HepG2 (cell line): Measurements from ENCODE around the gene GPRIN1. TPM values are rescaled to one million over a fixed set of nuclear protein-coding genes. Genes with fewer than 3 reads are reported as not detected.

Experiments
- CBFB ChIP-seq: sonication (generic); formaldehyde crosslinking; IDR thresholded peaks from 2 replicates; pipeline ENCODE4 v1.4.0; 2020; ENCODE audit warnings: missing genetic modification reagents
- CBX1 ChIP-seq: IDR thresholded peaks from one replicate; pipeline ENCODE4 v1.6.1; 2016; ENCODE audit warnings: antibody characterized with exemption, low read depth
- CBX5 ChIP-seq: sonication (generic); formaldehyde crosslinking; IDR thresholded peaks from 2 replicates; pipeline ENCODE4 v1.4.0; 2020; ENCODE audit warnings: missing genetic modification reagents, borderline replicate concordance
- DBP ChIP-seq: sonication (generic); formaldehyde crosslinking; IDR thresholded peaks from 2 replicates; pipeline ENCODE4 v1.4.0; 2020; ENCODE audit warnings: missing genetic modification reagents; ENCODE audit errors: not compliant biosample characterization
- HNRNPH1 ChIP-seq: fragments of 200-400 bp; formaldehyde crosslinking; optimal IDR thresholded peaks from 2 replicates; pipeline ENCODE3; 2017; ENCODE audit warnings: mild to moderate bottlenecking, low read depth, low read length
- HOXA5 ChIP-seq: sonication (generic); formaldehyde crosslinking; IDR thresholded peaks from 2 replicates; pipeline ENCODE4 v1.4.0; 2020; ENCODE audit warnings: missing genetic modification reagents
- KLF12 ChIP-seq: sonication (generic); formaldehyde crosslinking; IDR thresholded peaks from 2 replicates; pipeline ENCODE4 v1.4.0; 2020; ENCODE audit warnings: missing genetic modification reagents, borderline replicate concordance
- KLF6 ChIP-seq: IDR thresholded peaks from 2 replicates; pipeline ENCODE4 v1.8.0; 2016; ENCODE audit warnings: missing biosample characterization, missing genetic modification reagents
- MAX ChIP-seq: IDR thresholded peaks from 2 replicates; pipeline ENCODE4 v1.6.1; 2012; ENCODE audit warnings: inconsistent platforms
- MEIS2 ChIP-seq: sonication (generic); formaldehyde crosslinking; IDR thresholded peaks from 2 replicates; pipeline ENCODE4 v1.9.0; 2021; ENCODE audit warnings: mild to moderate bottlenecking, missing genetic modification reagents
- MXI1 ChIP-seq: IDR thresholded peaks from 3 replicates; pipeline ENCODE4 v1.6.1; 2012; ENCODE audit warnings: low read depth, low read length, inconsistent platforms, borderline replicate concordance
- TGIF2 ChIP-seq: IDR thresholded peaks from 2 replicates; pipeline ENCODE4 v1.6.1; 2016; ENCODE audit warnings: control low read depth, missing compliant biosample characterization
- ZBTB7B ChIP-seq: sonication (generic); formaldehyde crosslinking; IDR thresholded peaks from 2 replicates; pipeline ENCODE4 v1.4.0; 2020; ENCODE audit warnings: missing genetic modification reagents
- ZEB1 ChIP-seq: IDR thresholded peaks from 2 replicates; pipeline ENCODE4 v1.6.1; 2012; ENCODE audit warnings: mild to moderate bottlenecking, low read depth, inconsistent platforms; ENCODE audit not compliant: insufficient replicate concordance
- ZFP36L1 ChIP-seq: sonication (generic); formaldehyde crosslinking; IDR thresholded peaks from 2 replicates; pipeline ENCODE4 v1.8.0; 2022; ENCODE audit warnings: mild to moderate bottlenecking, missing genetic modification reagents, moderate library complexity
- ZNF329 ChIP-seq: sonication (generic); formaldehyde crosslinking; IDR thresholded peaks from 2 replicates; pipeline ENCODE4 v1.9.0; 2021; ENCODE audit warnings: low read depth, mild to moderate bottlenecking, missing genetic modification reagents
- ZNF629 ChIP-seq: sonication (generic); formaldehyde crosslinking; conservative IDR thresholded peaks from 2 replicates; pipeline ENCODE4 v1.5.0; 2020; ENCODE audit warnings: missing genetic modification reagents
- ZNF777 ChIP-seq: sonication (generic); formaldehyde crosslinking; IDR thresholded peaks from 2 replicates; pipeline ENCODE4 v1.4.0; 2020; ENCODE audit warnings: missing genetic modification reagents
- polyA plus RNA-seq, 8 experiments: library from polyadenylated mRNA; depleted of rRNA in 3 of 8; stranded (reverse) in 7 of 8; unstranded in 1 of 8; fragments of >200 nt; fragmentation: Illumina TruSeq in 4 of 8; extraction: Trizol in 4 of 8; gene quantifications; 2 replicates each; pipeline versions ENCODE4 v1.2.1 to v1.2.3, GENCODE V29; 2011 to 2016; ENCODE audit warnings: low read depth in 4 of 8, missing spikeins in 1 of 8, mixed read lengths in 1 of 8; ENCODE audit not compliant: insufficient read depth in 1 of 8
- total RNA-seq, 5 experiments: library from RNA; depleted of rRNA; stranded (reverse); fragments of >200 nt; fragmentation: Illumina TruSeq; extraction: Trizol; gene quantifications; 2 replicates each; pipeline ENCODE4 v1.2.3, GENCODE V29; 2016; ENCODE audit warnings: low read depth in 1 of 5
- TF ChIP-seq, protein P1 (sequence below): IDR thresholded peaks from 2 replicates; pipeline ENCODE4 v1.6.1; 2016; ENCODE audit warnings: missing compliant biosample characterization, missing genetic modification reagents, borderline replicate concordance
- TF ChIP-seq, protein P2 (sequence below): sonication (generic); formaldehyde crosslinking; IDR thresholded peaks from 2 replicates; pipeline ENCODE4 v1.5.1; 2020; ENCODE audit warnings: mild to moderate bottlenecking, missing genetic modification reagents, moderate library complexity

Gene GPRIN1
- total and polyA plus RNA-seq, 2 of the 13 experiments (the other 11 are each of a cell fraction or from before 2014, with no cell fraction given) = 0.32 to 2.0 TPM

DNA sequence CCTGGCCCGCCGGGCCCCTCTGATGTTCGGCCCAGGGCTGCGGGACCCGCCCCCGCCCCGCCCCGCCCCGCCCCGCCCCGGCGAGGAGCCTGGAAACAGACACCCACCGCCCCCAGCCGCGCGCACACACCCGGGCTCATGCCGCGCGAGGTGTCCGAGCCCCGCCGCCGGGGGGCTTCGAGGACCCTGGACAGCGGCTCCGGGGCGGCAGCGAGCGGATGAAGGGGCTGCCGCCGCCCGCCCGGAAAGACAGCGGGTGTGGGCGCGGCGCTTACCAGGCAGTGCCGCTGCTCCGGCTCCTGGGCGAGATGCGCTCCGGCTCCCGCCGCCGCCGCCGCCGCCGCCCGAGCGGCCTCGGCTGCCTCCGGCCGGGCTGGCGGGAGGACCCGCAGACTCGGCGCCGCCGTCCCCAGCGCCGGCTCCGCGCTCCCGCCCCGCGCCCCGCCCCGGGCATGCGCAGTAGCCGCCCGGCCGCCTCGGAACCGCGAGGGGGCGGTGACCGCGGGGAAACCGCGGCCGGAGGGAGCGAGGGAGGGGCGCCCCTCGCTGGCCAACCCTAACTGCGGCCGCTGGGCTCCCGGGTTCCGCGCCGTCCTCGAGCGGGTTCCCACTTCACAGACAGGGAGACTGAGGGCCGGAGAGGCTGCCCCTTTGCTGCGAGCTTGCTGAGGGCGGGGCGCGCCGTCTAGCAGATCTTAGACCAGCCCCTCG is at the start of gene GPRIN1 (continued):
- TF ChIP-seq, protein P1, sequence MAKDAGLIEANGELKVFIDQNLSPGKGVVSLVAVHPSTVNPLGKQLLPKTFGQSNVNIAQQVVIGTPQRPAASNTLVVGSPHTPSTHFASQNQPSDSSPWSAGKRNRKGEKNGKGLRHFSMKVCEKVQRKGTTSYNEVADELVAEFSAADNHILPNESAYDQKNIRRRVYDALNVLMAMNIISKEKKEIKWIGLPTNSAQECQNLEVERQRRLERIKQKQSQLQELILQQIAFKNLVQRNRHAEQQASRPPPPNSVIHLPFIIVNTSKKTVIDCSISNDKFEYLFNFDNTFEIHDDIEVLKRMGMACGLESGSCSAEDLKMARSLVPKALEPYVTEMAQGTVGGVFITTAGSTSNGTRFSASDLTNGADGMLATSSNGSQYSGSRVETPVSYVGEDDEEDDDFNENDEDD (CRISPR knock-in tag) = peak; percentile 67; the same call in 1 of the 2 replicates
- 0 out of 2 replicates have a peak, but pooled peaks have one; percentile 16 for TF ChIP-seq KLF12 (CRISPR knock-in tag)
- peak; percentile 38; the same call in 1 of the 2 replicates for TF ChIP-seq MEIS2 (CRISPR knock-in tag)
- TF ChIP-seq MAX = peak; percentile 50; the same call in 1 of the 2 replicates
- no peak for TF ChIP-seq ZEB1
- TF ChIP-seq ZNF777 (CRISPR knock-in tag) = peak; percentile 95
- TF ChIP-seq DBP (CRISPR knock-in tag) = no peak
- 0 out of 2 replicates have a peak, but pooled peaks have one; percentile 54 for TF ChIP-seq KLF6
- TF ChIP-seq ZNF629 = peak; percentile 95
- TF ChIP-seq ZFP36L1 (CRISPR knock-in tag) = no peak
- TF ChIP-seq TGIF2 (CRISPR knock-in tag) = 0 out of 2 replicates have a peak, but pooled peaks have one; percentile 38
- TF ChIP-seq HNRNPH1 = no peak
- TF ChIP-seq, protein P2, sequence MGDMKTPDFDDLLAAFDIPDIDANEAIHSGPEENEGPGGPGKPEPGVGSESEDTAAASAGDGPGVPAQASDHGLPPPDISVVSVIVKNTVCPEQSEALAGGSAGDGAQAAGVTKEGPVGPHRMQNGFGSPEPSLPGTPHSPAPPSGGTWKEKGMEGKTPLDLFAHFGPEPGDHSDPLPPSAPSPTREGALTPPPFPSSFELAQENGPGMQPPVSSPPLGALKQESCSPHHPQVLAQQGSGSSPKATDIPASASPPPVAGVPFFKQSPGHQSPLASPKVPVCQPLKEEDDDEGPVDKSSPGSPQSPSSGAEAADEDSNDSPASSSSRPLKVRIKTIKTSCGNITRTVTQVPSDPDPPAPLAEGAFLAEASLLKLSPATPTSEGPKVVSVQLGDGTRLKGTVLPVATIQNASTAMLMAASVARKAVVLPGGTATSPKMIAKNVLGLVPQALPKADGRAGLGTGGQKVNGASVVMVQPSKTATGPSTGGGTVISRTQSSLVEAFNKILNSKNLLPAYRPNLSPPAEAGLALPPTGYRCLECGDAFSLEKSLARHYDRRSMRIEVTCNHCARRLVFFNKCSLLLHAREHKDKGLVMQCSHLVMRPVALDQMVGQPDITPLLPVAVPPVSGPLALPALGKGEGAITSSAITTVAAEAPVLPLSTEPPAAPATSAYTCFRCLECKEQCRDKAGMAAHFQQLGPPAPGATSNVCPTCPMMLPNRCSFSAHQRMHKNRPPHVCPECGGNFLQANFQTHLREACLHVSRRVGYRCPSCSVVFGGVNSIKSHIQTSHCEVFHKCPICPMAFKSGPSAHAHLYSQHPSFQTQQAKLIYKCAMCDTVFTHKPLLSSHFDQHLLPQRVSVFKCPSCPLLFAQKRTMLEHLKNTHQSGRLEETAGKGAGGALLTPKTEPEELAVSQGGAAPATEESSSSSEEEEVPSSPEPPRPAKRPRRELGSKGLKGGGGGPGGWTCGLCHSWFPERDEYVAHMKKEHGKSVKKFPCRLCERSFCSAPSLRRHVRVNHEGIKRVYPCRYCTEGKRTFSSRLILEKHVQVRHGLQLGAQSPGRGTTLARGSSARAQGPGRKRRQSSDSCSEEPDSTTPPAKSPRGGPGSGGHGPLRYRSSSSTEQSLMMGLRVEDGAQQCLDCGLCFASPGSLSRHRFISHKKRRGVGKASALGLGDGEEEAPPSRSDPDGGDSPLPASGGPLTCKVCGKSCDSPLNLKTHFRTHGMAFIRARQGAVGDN (CRISPR knock-in tag) = peak; percentile 45; the same call in 1 of the 2 replicates
- 0 out of 2 replicates have a peak, but pooled peaks have one; percentile 22 for TF ChIP-seq CBFB
- peak; percentile 36; the same call in 1 of the 2 replicates for TF ChIP-seq ZBTB7B
- TF ChIP-seq CBX5 (CRISPR knock-in tag) = 0 out of 2 replicates have a peak, but pooled peaks have one; percentile 30
- TF ChIP-seq HOXA5 = peak; percentile 17; the same call in 1 of the 2 replicates
- no peak for TF ChIP-seq CBX1
- peak; percentile 38; the same call in 1 of the 2 replicates for TF ChIP-seq ZNF329 (CRISPR knock-in tag)
- peak; percentile 57; the same call in 1 of the 3 replicates for TF ChIP-seq MXI1
